ENCODE measurements around the gene ERC2.

DNA sequence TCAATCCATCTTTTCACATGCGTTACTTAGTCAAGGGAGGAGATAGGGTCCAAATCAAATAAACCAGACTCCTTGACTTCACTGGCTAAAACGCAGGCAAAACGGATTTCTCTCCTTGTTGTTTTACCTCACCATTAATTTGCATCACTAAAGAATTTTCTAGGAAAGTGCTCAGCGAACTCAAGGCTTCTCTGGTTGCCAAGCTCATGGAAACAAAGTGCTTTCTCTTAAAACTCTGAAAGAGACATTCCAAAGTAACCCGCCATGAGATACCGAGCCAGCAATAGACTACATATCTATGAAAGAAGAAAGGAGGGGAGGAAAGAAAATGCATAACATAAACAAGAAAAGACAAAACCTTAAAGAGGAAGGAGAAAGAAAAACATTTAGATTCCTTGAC is 769.4 kb downstream of the ERC2 start:
- TF ChIP-seq, protein P1, sequence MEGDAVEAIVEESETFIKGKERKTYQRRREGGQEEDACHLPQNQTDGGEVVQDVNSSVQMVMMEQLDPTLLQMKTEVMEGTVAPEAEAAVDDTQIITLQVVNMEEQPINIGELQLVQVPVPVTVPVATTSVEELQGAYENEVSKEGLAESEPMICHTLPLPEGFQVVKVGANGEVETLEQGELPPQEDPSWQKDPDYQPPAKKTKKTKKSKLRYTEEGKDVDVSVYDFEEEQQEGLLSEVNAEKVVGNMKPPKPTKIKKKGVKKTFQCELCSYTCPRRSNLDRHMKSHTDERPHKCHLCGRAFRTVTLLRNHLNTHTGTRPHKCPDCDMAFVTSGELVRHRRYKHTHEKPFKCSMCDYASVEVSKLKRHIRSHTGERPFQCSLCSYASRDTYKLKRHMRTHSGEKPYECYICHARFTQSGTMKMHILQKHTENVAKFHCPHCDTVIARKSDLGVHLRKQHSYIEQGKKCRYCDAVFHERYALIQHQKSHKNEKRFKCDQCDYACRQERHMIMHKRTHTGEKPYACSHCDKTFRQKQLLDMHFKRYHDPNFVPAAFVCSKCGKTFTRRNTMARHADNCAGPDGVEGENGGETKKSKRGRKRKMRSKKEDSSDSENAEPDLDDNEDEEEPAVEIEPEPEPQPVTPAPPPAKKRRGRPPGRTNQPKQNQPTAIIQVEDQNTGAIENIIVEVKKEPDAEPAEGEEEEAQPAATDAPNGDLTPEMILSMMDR (IDR thresholded peaks at IDR 0.05): no peak
- no peak for TF ChIP-seq POLR2A (IDR thresholded peaks at IDR 0.05)
